Skeletal muscle cell (primary cell): ENCODE data around the gene PRKCD.
A peak's percentile ranks its signal among the peaks of the same experiment; 100 is the strongest.

Source experiments
- DNase-seq: peaks from one replicate; pipeline ENCODE4 v3.0.0-alpha.2; 2010; ENCODE audit warnings: low read depth
- H3K4me3 ChIP-seq: 2 replicates; pipeline ENCODE4 v1.5.1; 2011; ENCODE audit warnings: low read depth, mild to moderate bottlenecking, control low read depth, low read length, moderate library complexity

PRKCD gene

DNA sequence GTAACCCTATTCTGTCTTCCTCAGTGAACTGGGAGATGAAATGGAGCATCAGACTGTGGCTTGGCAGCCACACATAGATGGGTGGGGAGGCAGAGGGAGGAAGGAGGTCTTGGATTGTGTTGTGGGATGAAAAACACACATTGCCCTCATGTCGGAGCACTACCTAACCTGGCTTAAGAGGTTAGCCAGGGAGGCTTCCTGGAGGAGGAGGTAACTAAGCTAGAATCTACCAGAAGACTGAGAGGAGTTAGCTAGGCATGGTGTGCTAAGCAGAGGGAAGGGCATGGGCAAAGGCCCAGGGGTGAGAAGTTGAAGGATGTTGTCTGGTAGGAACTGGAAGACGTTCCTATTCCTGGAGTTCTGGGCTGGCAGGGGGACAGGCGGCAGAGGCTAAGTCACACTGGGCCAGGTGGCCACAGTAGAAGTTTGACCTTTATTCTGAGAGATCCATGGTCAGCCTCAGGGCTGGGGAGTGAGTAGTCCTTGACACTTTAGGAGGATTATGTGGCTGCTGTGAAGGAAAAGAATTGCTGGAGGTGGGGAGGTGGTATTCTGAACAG lies 7.7 kb upstream of the PRKCD start:
- DNase-seq = no peak
- no peak overlapping the region for H3K4me3 ChIP-seq

DNA sequence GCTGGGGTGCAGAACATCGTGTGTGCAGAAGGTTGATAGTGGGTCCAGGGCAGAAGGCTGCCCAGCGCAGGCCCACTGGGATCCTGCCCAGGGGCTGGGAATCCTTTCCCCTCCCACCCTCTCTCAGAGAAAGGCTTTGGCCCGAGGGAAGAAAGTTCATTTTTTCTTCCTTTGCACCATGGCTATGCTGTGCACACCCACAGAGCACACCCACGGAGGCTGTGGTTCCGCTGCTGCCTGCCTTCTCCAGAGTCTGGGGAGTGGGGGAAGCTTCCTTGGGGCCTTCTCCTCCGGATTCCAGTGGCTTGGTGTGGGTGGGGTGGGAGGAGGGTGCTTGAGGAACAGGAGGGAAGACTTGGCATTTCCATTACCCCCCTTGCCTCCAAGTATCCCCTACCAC lies 7.0 kb upstream of the PRKCD start:
- H3K4me3 ChIP-seq = no peak overlapping the region
- DNase-seq = no peak

DNA sequence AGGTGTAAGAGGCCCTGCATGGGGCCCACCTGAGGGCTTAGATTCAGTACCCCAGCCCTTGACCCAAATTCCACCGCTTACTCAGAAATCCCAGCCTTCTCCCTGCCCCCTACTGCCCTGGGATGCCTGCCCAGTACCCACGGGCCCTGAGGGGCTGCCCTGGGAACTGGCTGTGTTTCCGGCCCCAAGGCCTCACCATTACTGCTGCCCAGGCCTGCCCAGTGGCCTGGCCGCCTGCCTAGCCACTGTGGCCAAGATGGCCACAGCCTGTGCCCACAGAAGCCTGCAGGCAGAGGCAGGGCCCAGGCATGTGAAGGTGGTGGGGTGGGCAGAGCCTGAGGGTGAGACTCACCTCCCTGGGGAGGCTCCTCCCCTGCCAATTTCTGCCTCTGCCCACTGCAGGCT lies 6.1 kb upstream of the PRKCD start:
- no peak for DNase-seq
- no peak overlapping the region for H3K4me3 ChIP-seq

- no peak for DNase-seq
- no peak overlapping the region for H3K4me3 ChIP-seq
Observed at GRCh38 chr3:53155760-53156159, 5.2 kb upstream of the PRKCD start.

- H3K4me3 ChIP-seq = no peak overlapping the region
- no peak for DNase-seq
Observed at GRCh38 chr3:53156368-53156834, 4.6 kb upstream of the PRKCD start.

GRCh38 chr3:53157974-53158580 lies 2.9 kb upstream of the PRKCD start:
- H3K4me3 ChIP-seq = no peak overlapping the region
- no peak for DNase-seq

DNA sequence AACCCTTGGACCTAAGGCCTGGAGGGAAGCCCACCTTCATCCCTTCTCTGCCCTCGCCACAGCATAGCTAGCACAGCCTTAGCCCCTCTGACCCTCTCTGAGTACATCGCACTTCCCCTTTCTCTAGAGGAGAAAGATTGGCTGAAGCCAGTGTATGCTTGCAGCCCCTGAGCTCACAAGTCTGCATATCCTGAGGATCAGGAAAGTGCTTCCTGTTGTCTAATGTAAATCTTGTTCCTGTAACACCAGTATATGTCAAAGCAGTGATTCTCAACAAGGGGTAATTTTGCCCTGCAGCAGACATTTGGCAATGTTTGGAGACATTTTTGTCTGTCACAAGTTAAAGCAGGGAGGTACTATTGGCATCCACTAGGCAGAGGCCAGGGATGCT lies 2.2 kb upstream of the PRKCD start:
- H3K4me3 ChIP-seq = no peak overlapping the region

DNA sequence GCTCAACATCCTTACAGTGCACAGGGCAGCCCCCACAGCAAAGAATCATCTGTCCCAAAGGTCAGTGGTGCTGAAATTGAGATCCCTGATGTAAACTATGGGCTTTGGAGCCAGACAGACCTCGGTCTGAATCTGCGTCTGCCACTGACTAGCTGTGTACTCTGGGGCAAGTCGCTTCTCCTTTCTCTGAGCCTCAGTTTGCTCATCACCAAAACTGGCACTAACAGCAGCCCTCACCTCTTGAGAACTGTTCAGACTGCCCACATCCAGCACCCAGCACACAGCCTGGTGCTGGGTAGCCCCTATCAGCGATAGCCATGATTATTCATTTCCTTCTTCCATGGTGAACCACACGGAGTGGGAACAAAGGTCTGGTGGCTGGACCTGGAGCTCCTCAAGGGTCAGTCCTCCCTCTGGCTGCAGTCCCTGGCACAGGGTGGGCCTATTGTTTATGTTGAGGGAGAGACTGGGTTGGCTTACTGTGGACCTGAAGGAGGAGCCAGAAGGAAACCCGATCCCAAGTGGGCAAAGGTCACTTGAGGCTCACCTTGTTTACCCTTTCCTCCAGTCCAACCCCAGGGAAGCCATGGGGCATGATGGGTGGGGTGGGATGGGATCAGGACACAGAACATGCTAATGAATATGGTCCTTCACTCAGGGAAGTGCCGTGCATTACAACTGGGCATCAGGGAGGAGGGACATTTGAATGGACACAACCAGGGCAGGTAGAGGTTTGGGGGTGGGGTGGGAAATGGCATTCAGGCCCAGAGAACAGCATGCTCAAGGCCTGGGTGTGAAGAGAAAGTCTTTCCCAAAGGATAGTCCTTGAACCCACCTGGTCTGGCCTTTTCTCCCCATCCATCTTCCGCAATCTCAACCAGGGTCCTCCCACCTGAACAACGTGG lies 1.6 kb upstream of the PRKCD start:
- DNase-seq = no peak
- no peak overlapping the region for H3K4me3 ChIP-seq

More for the DNA sequence above, 2.2 kb upstream of the PRKCD start:
- no peak for DNase-seq

- no peak for DNase-seq
- peak overlapping the region; percentile 91 for H3K4me3 ChIP-seq
Observed at GRCh38 chr3:53160061-53160659, 849 bp upstream of the PRKCD start.

DNA sequence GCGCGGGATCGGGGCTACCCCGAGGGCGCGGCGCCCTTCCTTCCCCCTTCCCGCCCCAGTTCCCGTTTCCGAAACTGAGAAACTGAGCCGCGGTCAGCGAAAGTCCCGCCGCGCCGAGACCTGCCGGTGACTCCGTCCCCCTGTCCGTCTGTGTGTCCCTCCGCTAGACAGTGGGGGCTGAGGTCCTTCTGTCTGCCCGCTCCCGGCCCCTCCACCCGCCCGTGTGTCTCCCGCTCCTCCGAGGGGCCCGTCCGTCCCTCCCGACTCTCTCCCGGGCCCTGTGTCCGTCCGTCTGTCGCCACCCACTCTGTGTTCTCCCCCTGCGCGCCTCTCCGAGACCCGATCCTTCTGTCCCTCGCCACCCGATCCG lies 426 bp downstream of the PRKCD start:
- peak overlapping the region; percentile 91 for H3K4me3 ChIP-seq
- DNase-seq = no peak

DNA sequence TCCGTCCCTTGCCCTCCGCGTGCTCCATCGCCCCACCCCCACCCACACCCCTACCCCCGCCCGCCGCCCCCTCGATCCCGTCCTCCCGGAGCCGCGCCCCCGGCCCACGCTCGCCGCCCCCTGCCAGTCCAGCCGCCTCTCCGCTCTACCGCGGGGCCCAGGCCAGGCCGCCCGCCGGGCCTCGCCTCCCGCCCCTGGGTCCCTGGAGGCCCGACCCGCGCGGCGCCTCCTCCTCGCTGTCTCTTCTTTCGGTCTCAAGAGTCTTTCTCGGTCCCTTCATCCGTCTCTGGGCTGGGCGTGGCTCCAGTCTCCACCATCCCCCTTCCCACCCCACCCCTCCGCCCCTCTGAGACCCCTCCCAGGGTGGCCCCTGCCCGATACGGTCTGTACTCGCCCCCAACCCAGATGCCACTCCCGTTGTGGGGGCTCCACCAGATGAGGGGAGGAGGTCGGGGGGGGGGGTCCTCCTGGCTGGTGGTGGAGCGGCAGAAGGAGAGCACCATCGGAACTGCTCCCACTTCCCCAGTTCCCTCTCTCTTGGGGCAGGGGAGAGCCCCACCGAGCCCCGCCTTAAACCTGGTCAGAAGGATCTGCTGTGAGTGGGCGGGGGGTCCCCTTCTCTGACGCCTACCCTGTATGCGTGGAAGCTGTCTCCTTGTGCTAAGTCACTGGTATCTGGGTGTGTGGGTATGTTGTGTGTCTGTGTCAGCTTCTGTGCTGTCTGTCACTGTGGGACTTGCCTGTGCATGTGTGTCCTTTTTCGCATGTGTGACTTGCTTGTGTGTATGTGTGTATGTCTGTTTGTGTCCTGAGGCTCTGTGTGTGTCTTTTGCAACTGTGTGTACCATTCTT lies 1.0 kb downstream of the PRKCD start:
- no peak for DNase-seq
- peak overlapping the region; percentile 91 for H3K4me3 ChIP-seq

- no peak for DNase-seq
- peak overlapping the region; percentile 91 for H3K4me3 ChIP-seq
Observed at GRCh38 chr3:53162672-53163443, 1.8 kb downstream of the PRKCD start.

- no peak overlapping the region for H3K4me3 ChIP-seq
- DNase-seq = no peak
Observed at GRCh38 chr3:53163444-53164387, 2.7 kb downstream of the PRKCD start.

GRCh38 chr3:53164911-53165310 lies 3.9 kb downstream of the PRKCD start:
- no peak overlapping the region for H3K4me3 ChIP-seq
- DNase-seq = no peak

DNA sequence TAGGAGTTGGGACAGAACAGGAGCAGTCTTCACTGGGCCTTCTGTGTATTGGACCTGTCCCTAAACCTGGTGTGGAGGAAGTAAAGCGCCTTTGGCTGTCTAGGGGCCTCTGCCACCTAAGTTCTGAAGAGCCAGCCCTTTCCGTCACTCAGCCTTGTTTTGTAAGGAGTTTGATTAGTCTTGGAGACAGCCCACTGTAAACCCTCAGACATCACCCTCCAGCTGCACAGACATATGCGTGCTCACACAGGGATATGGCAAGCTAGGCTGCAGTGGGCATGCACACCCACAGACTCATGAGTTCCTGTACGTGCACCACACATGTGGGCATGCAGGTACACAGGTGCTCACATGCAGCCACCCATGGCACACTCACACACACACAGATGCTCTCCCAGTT lies 5.2 kb downstream of the PRKCD start:
- H3K4me3 ChIP-seq = no peak overlapping the region
- no peak for DNase-seq

DNA sequence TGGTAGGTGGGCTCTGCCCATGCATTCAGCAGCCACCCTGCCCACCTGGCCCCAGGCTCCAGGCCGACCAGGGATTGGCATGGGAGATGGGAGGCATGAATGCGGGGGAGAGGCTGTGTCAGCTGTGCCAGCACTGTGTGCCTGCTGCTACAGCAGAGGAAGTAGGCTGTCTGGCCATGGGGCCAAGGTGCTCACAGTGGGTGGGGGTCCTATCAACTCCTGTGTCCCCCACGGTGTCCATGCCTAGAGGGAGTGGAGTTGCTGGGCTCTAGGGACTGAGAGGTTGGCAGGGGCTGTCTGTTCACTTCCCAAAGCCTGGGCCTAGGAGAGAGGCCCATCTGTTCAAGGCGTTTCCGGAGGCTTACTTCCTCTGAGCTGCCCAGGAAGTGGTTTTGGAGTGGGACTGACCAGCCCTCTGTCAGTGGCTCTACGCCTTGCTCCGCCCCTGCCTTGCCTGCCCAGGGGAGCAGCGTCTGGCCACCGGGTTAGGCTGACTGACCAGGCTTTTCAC lies 5.8 kb downstream of the PRKCD start:
- DNase-seq = no peak
- no peak overlapping the region for H3K4me3 ChIP-seq

GRCh38 chr3:53167418-53168174 lies 6.6 kb downstream of the PRKCD start:
- no peak overlapping the region for H3K4me3 ChIP-seq
- no peak for DNase-seq
